Activated CD4-positive, alpha-beta T cell treated with anti-CD3 and anti-CD28 coated beads, Interleukin-10, Interleukin-2, amounts not matched to agents 100 ng/mL and 50 ng/mL, durations not matched to agents 16 hours and 8 hours (primary cell): ENCODE measurements around the gene NPC2.
A peak's percentile ranks its signal among the peaks of the same experiment; 100 is the strongest.

Source experiments
- DNase-seq: peaks from one replicate; pipeline ENCODE4 v3.0.0-alpha.2; 2020

NPC2 gene

GRCh38 chr14:74518221-74518620 is 25.1 kb upstream of the NPC2 start:
- DNase-seq, result no peak

GRCh38 chr14:74517731-74518130 is 24.6 kb upstream of the NPC2 start:
- no peak for DNase-seq

GRCh38 chr14:74516451-74517160 is 23.5 kb upstream of the NPC2 start:
- no peak for DNase-seq

GRCh38 chr14:74515891-74516412 is 22.8 kb upstream of the NPC2 start:
- DNase-seq, result no peak

GRCh38 chr14:74514471-74514941 is 21.4 kb upstream of the NPC2 start:
- DNase-seq, result peak; percentile 30

- DNase-seq, result no peak
These were observed 19.1 kb upstream of the NPC2 start for GRCh38 chr14:74511966-74512830.

GRCh38 chr14:74510959-74511409 is 17.9 kb upstream of the NPC2 start:
- DNase-seq, result no peak

GRCh38 chr14:74510223-74510931 is 17.3 kb upstream of the NPC2 start:
- DNase-seq, result no peak

GRCh38 chr14:74509587-74510222 is 16.6 kb upstream of the NPC2 start:
- no peak for DNase-seq

- no peak for DNase-seq
These were observed 15.8 kb upstream of the NPC2 start for GRCh38 chr14:74508844-74509428.

GRCh38 chr14:74508292-74508731 is 15.2 kb upstream of the NPC2 start:
- no peak for DNase-seq

- no peak for DNase-seq
These were observed 14.7 kb upstream of the NPC2 start for GRCh38 chr14:74507840-74508239.

- no peak for DNase-seq
These were observed 14.0 kb upstream of the NPC2 start for GRCh38 chr14:74507085-74507484.

GRCh38 chr14:74506411-74506851 is 13.3 kb upstream of the NPC2 start:
- DNase-seq, result no peak

- DNase-seq, result no peak
These were observed 12.7 kb upstream of the NPC2 start for GRCh38 chr14:74505831-74506230.

- no peak for DNase-seq
These were observed 12.0 kb upstream of the NPC2 start for GRCh38 chr14:74504874-74505720.

- DNase-seq, result no peak
These were observed 11.3 kb upstream of the NPC2 start for GRCh38 chr14:74504412-74504811.

GRCh38 chr14:74503938-74504335 is 10.8 kb upstream of the NPC2 start:
- DNase-seq, result no peak

- DNase-seq, result no peak
These were observed 10.3 kb upstream of the NPC2 start for GRCh38 chr14:74503291-74503937.

- DNase-seq, result peak; percentile 35
These were observed 9.3 kb upstream of the NPC2 start for GRCh38 chr14:74502236-74503019.
